Measurements from ENCODE around the gene ZNF428. TPM values are rescaled to one million over a fixed set of nuclear protein-coding genes. Genes with fewer than 3 reads are reported as not detected.

The ZNF428 gene
- polyA plus RNA-seq, 3 donors: 3.8 to 5.6 (median 3.9) TPM

DNA sequence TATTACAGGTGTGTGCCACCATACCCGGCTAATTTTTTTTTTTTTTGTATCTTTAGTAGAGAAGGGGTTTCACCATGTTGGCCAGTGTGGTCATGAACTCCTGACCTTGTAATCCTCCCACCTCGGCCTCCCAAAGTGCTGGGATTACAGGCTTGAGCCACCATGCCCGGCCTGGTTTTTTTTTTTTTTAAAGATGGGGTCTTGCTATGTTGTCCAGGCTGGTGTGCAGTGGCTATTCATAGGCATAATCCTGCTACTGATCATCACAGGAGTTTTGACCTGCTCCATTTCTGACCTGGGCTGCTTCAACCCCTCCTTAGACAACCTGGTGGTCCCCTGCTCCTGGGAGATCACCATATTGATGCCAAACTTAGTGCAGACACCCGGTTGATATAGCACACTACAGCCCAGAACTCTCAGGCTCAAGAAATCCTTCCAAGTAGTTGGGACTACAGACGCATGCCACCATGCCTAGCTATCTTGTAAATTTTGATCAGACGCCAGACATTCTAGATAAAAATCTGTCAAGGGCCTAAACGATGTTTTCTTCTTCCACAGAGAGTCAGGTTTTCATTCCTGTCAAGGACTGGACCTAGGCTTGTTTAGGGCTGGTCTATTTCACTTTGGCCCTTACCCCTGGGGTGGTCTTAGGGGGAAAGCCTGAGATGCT is 41.0 kb upstream of the ZNF428 start:
- H2AFZ ChIP-seq (ENCODE audit: insufficient read depth, low read depth, low read length, poor library complexity, severe bottlenecking): no peak overlapping the region
- H3K4me1 Mint-ChIP-seq: peaks cover 19% of the 10 kb centered on the region
- H3K27ac Mint-ChIP-seq: no peak overlapping the region
- H3K9me3 Mint-ChIP-seq: peaks cover 6 to 19% (median 11%) of the 10 kb centered on the region in 7 donors
- peaks cover 100% of the 10 kb centered on the region for H4K20me1 ChIP-seq (ENCODE audit: insufficient read depth, low read length)
- no peaks in the 10 kb centered on the region for H3K27me3 ChIP-seq (ENCODE audit: control insufficient read depth in 2 of 2, insufficient read depth in 2 of 2, low read length in 2 of 2)
- intact Hi-C loops (cut with micrococcal nuclease): loop anchor here in 1 of 2 donors (10.0 kb wide), 1 partner anchor 124 kb away; the partner anchor contains the start of gene KCNN4
- H3K36me3 ChIP-seq (replicated peaks in 1 of 2; ENCODE audit: control insufficient read depth in 1 of 2, insufficient read depth in 2 of 2, low read length in 2 of 2): peaks cover 92 to 100% of the 10 kb centered on the region in 2 donors
- 100% methylated on average over 3 of the region's 7 CpGs for WGBS (ENCODE audit: insufficient coverage)
- H3K4me3 Mint-ChIP-seq: no peak overlapping the region
- H3K27ac ChIP-seq (ENCODE audit: low read depth in 1 of 2, low read length in 2 of 2): no peak overlapping the region
- no peak overlapping the region for H3K4me2 ChIP-seq (replicated peaks; ENCODE audit: extremely low read depth, low read length, poor library complexity, severe bottlenecking)
- no peak for DNase-seq
- H3K36me3 Mint-ChIP-seq: peaks cover 91 to 99% of the 10 kb centered on the region in 2 donors
- no peak for TF ChIP-seq CTCF (IDR thresholded peaks at IDR 0.05)
- H3K4me1 ChIP-seq (ENCODE audit: control insufficient read depth in 1 of 2, insufficient read depth in 2 of 2, low read length in 2 of 2): peaks cover 15 to 19% of the 10 kb centered on the region in 2 donors
- H3K27me3 Mint-ChIP-seq (ENCODE audit: low read depth in 3 of 3): peaks cover 0 to 8% (median 0%) of the 10 kb centered on the region in 3 donors
- no peak overlapping the region for H3K9ac ChIP-seq (ENCODE audit: insufficient read depth, low read length, poor library complexity, severe bottlenecking)
- H3K79me2 ChIP-seq (ENCODE audit: insufficient read depth, low read length): peaks cover 92% of the 10 kb centered on the region
- H3K9me3 ChIP-seq (replicated peaks in 1 of 2; ENCODE audit: control insufficient read depth in 1 of 2, insufficient read depth in 1 of 2, low read length in 2 of 2): peaks cover 7 to 8% of the 10 kb centered on the region in 2 donors
- no peak overlapping the region for H3K4me3 ChIP-seq (replicated peaks in 1 of 3; ENCODE audit: low read depth in 2 of 3, low read length in 3 of 3)

DNA sequence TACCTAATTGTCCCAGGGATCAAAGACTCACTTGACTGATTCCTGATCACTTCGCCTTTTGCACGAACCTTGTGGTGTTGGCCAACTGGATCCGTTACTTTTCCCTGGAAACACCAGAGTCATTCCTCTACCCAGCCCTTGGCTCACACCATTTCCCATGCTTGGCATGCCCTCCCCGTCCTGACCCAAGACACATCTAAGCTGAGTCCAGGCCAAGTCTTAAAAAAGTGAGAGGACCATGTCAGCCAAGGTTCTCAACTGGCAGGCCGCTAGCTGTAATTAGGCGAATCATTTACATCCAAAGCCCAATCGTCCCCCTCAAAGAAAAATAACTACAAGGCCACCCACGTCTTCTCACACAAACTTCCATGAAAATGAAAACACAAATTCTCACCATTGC is 39.1 kb upstream of the ZNF428 start:
- H3K79me2 ChIP-seq (ENCODE audit: insufficient read depth, low read length): peaks cover 81% of the 10 kb centered on the region
- H3K9me3 Mint-ChIP-seq: peaks cover 6 to 19% (median 11%) of the 10 kb centered on the region in 7 donors

More for the DNA sequence above, 39.1 kb upstream of the ZNF428 start:
- Histone ChIP-seq H3K4me3 (replicated peaks in 1 of 3; ENCODE audit: low read depth in 2 of 3, low read length in 3 of 3) (no peak overlapping the region), H3K4me1 (ENCODE audit: control insufficient read depth in 1 of 2, insufficient read depth in 2 of 2, low read length in 2 of 2) (no peaks in the 10 kb centered on the region), H2AFZ (ENCODE audit: insufficient read depth, low read depth, low read length, poor library complexity, severe bottlenecking) (no peak overlapping the region), H3K27me3 (ENCODE audit: control insufficient read depth in 2 of 2, insufficient read depth in 2 of 2, low read length in 2 of 2) (no peaks in the 10 kb centered on the region), H3K4me2 (replicated peaks; ENCODE audit: extremely low read depth, low read length, poor library complexity, severe bottlenecking) (no peak overlapping the region), H4K20me1 (ENCODE audit: insufficient read depth, low read length) (peaks cover 100% of the 10 kb centered on the region), H3K27ac (ENCODE audit: low read depth in 1 of 2, low read length in 2 of 2) (no peak overlapping the region), H3K36me3 (replicated peaks in 1 of 2; ENCODE audit: control insufficient read depth in 1 of 2, insufficient read depth in 2 of 2, low read length in 2 of 2) (peaks cover 92 to 100% of the 10 kb centered on the region in 2 donors), H3K9me3 (replicated peaks in 1 of 2; ENCODE audit: control insufficient read depth in 1 of 2, insufficient read depth in 1 of 2, low read length in 2 of 2) (peaks cover 7 to 8% of the 10 kb centered on the region in 2 donors), H3K9ac (ENCODE audit: insufficient read depth, low read length, poor library complexity, severe bottlenecking) (no peak overlapping the region)
- no peak overlapping the region for H3K4me3 Mint-ChIP-seq
- no peak for TF ChIP-seq CTCF (IDR thresholded peaks at IDR 0.05)
- 97% methylated on average over 8 of the region's 8 CpGs for WGBS (ENCODE audit: insufficient coverage)
- no peaks in the 10 kb centered on the region for H3K4me1 Mint-ChIP-seq
- H3K27me3 Mint-ChIP-seq (ENCODE audit: low read depth in 3 of 3): peaks cover 0 to 8% (median 0%) of the 10 kb centered on the region in 3 donors
- peaks cover 88 to 99% of the 10 kb centered on the region in 2 donors for H3K36me3 Mint-ChIP-seq
- intact Hi-C loops (cut with micrococcal nuclease): no loop called here
- H3K27ac Mint-ChIP-seq: peak overlapping the region in 1 of 7 donors; percentile 53
- DNase-seq: no peak
